ENCODE data around the gene NSD2.

GRCh38 chr4:1825326-1825725 is 45.9 kb upstream of the NSD2 start:
- no peak for TF ChIP-seq CTCF (conservative IDR thresholded peaks at IDR 0.05; ENCODE audit: low read depth, low read length)
- no peak for TF ChIP-seq EZH2 (IDR thresholded peaks at IDR 0.05; ENCODE audit: low read length, unreplicated experiment)
